Epithelial cell of esophagus (primary cell): ENCODE measurements around the gene PLXNA4.

Experiments used
- DNase-seq: peaks from one replicate; pipeline ENCODE4 v3.0.0; 2010; ENCODE audit warnings: low read depth
- H3K4me3 ChIP-seq: 2 replicates; pipeline ENCODE4 v1.5.1; 2011; ENCODE audit warnings: mild to moderate bottlenecking, low read length, control low read depth
- CTCF ChIP-seq: IDR thresholded peaks from 2 replicates; pipeline ENCODE4 v1.5.1; 2011; ENCODE audit warnings: low read depth, mild to moderate bottlenecking, low read length, control low read depth, inconsistent platforms; ENCODE audit not compliant: insufficient read depth; ENCODE audit errors: missing control alignments

PLXNA4 gene

GRCh38 chr7:132162556-132163144 is 413.6 kb downstream of the PLXNA4 start:
- no peak for DNase-seq
- TF ChIP-seq CTCF = no peak
- no peak overlapping the region for H3K4me3 ChIP-seq

GRCh38 chr7:132161976-132162375 is 414.3 kb downstream of the PLXNA4 start:
- H3K4me3 ChIP-seq = no peak overlapping the region
- DNase-seq = no peak
- no peak for TF ChIP-seq CTCF

- no peak for TF ChIP-seq CTCF
- no peak for DNase-seq
- no peak overlapping the region for H3K4me3 ChIP-seq
Observed at GRCh38 chr7:132161533-132161915, 414.7 kb downstream of the PLXNA4 start.

- no peak for TF ChIP-seq CTCF
- DNase-seq = no peak
- H3K4me3 ChIP-seq = no peak overlapping the region
Observed at GRCh38 chr7:132160611-132161532, 415.4 kb downstream of the PLXNA4 start.

GRCh38 chr7:132158841-132159240 is 417.4 kb downstream of the PLXNA4 start:
- TF ChIP-seq CTCF = no peak
- no peak overlapping the region for H3K4me3 ChIP-seq
- DNase-seq = no peak

- H3K4me3 ChIP-seq = no peak overlapping the region
- DNase-seq = no peak
- no peak for TF ChIP-seq CTCF
Observed at GRCh38 chr7:132158166-132158565, 418.1 kb downstream of the PLXNA4 start.
